Neural progenitor cell (in vitro differentiated cells): ENCODE measurements around the gene PHF12. TPM values are rescaled to one million over a fixed set of nuclear protein-coding genes. Genes with fewer than 3 reads are reported as not detected.
A peak's percentile ranks its signal among the peaks of the same experiment; 100 is the strongest.

Source experiments
- DNase-seq: peaks from one replicate; pipeline ENCODE4 v3.0.0-alpha.2; 2016; ENCODE audit warnings: low spot score
- H2AFZ ChIP-seq: fragments of 200-600 bp; sonication (generic); replicated peaks from 2 replicates; pipeline ENCODE4 v1.6.1; 2016; ENCODE audit warnings: antibody characterized with exemption
- H3F3A ChIP-seq: fragments of 200-600 bp; sonication (generic); 2 replicates; pipeline ENCODE4 v1.6.1; 2016; ENCODE audit warnings: antibody characterized with exemption, low read depth
- H3K27ac ChIP-seq: fragments of 200-600 bp; sonication (generic); 2 replicates; pipeline ENCODE4 v1.5.1; 2016; ENCODE audit warnings: mild to moderate bottlenecking
- H3K27me3 ChIP-seq: fragments of 200-600 bp; sonication (generic); 2 replicates; pipeline ENCODE4 v1.6.1; 2016; ENCODE audit warnings: mild to moderate bottlenecking, moderate library complexity
- H3K36me3 ChIP-seq: fragments of 200-600 bp; sonication (generic); 2 replicates; pipeline ENCODE4 v1.5.1; 2016
- H3K4me1 ChIP-seq: fragments of 200-600 bp; sonication (generic); 2 replicates; pipeline ENCODE4 v1.6.1; 2016; ENCODE audit warnings: mixed run types
- H3K4me2 ChIP-seq: fragments of 200-600 bp; sonication (generic); 2 replicates; pipeline ENCODE4 v1.6.1; 2016
- H3K4me3 ChIP-seq: fragments of 200-600 bp; sonication (generic); 2 replicates; pipeline ENCODE4 v1.5.1; 2016
- H3K79me2 ChIP-seq: fragments of 200-600 bp; sonication (generic); 2 replicates; pipeline ENCODE4 v1.6.1; 2016; ENCODE audit warnings: low read depth
- H3K9ac ChIP-seq: fragments of 200-600 bp; sonication (generic); 2 replicates; pipeline ENCODE4 v1.6.1; 2016
- H3K9me3 ChIP-seq: fragments of 200-600 bp; sonication (generic); 2 replicates; pipeline ENCODE4 v1.5.1; 2016; ENCODE audit warnings: low read depth
- H4K20me1 ChIP-seq: fragments of 200-600 bp; sonication (generic); 2 replicates; pipeline ENCODE4 v1.6.1; 2016; ENCODE audit warnings: low read depth
- H3K27ac Mint-ChIP-seq: 3 replicates; pipeline ENCODE4 v1.8.0; 2021; ENCODE audit warnings: mixed read lengths
- H3K27me3 Mint-ChIP-seq: 2 replicates; pipeline ENCODE4 v1.8.0; 2022; ENCODE audit warnings: low read depth, mild to moderate bottlenecking, inconsistent platforms, moderate library complexity, mixed read lengths; ENCODE audit not compliant: insufficient read depth
- H3K36me3 Mint-ChIP-seq: 3 replicates; pipeline ENCODE4 v1.8.0; 2021; ENCODE audit warnings: mixed read lengths
- H3K4me1 Mint-ChIP-seq: 3 replicates; pipeline ENCODE4 v1.8.0; 2021; ENCODE audit warnings: mixed read lengths
- H3K4me3 Mint-ChIP-seq: 3 replicates; pipeline ENCODE4 v1.8.0; 2021; ENCODE audit warnings: mild to moderate bottlenecking, moderate library complexity, mixed read lengths
- H3K9me3 Mint-ChIP-seq: 3 replicates; pipeline ENCODE4 v1.8.0; 2020; ENCODE audit warnings: mixed read lengths
- CTCF ChIP-seq: fragments of 200-600 bp; sonication (generic); IDR thresholded peaks from 2 replicates; pipeline ENCODE4 v1.5.1; 2017; ENCODE audit warnings: antibody characterized with exemption, mild to moderate bottlenecking
- EZH2 ChIP-seq: fragments of 200-600 bp; sonication (generic); IDR thresholded peaks from 2 replicates; pipeline ENCODE4 v1.6.1; 2017; ENCODE audit warnings: antibody characterized with exemption, mild to moderate bottlenecking, moderate library complexity
- EZH2phosphoT487 ChIP-seq: fragments of 200-600 bp; sonication (generic); IDR thresholded peaks from 2 replicates; pipeline ENCODE4 v1.6.1; 2017; ENCODE audit warnings: antibody characterized with exemption
- total RNA-seq: library from RNA; depleted of rRNA; stranded (reverse); fragments of >200 nt; gene quantifications from 2 replicates; pipeline ENCODE4 v1.2.3, GENCODE V29; 2015; ENCODE audit warnings: low replicate concordance

PHF12 gene
- total RNA-seq, 1 donor from 2014 or later = 49.1 TPM

- Histone ChIP-seq H4K20me1 (peaks cover 42% of the 10 kb centered on the region), H3K36me3 (no peaks in the 10 kb centered on the region), H3F3A (peaks cover 61% of the 10 kb centered on the region), H3K4me2 (peak overlapping the region; percentile 88), H3K4me3 (peak overlapping the region; percentile 80), H3K27me3 (no peaks in the 10 kb centered on the region), H3K27ac (peak overlapping the region; percentile 86), H3K4me1 (peaks cover 21% of the 10 kb centered on the region), H3K79me2 (peaks cover 54% of the 10 kb centered on the region), H3K9ac (peak overlapping the region; percentile 52), H2AFZ (no peak overlapping the region), H3K9me3 (no peaks in the 10 kb centered on the region)
- H3K4me3 Mint-ChIP-seq = peak overlapping the region; percentile 96
- peaks cover 8% of the 10 kb centered on the region for H3K36me3 Mint-ChIP-seq
- peak overlapping the region; percentile 82 for H3K27ac Mint-ChIP-seq
- H3K27me3 Mint-ChIP-seq = peaks cover 3% of the 10 kb centered on the region
- no peak for TF ChIP-seq CTCF
- no peak for TF ChIP-seq EZH2
- no peak for TF ChIP-seq EZH2phosphoT487
- DNase-seq = no peak
- H3K9me3 Mint-ChIP-seq = no peaks in the 10 kb centered on the region
- peaks cover 21% of the 10 kb centered on the region for H3K4me1 Mint-ChIP-seq
Measured at GRCh38 chr17:28950752-28951427, 428 bp downstream of the PHF12 start.

- H3K27ac ChIP-seq = peak overlapping the region; percentile 86
- peak overlapping the region; percentile 80 for H3K4me3 ChIP-seq
- peak overlapping the region; percentile 88 for H3K4me2 ChIP-seq
- Mint-ChIP-seq H3K4me3 (peak overlapping the region; percentile 96), H3K27me3 (peaks cover 3% of the 10 kb centered on the region), H3K9me3 (no peaks in the 10 kb centered on the region), H3K36me3 (peaks cover 8% of the 10 kb centered on the region), H3K4me1 (peaks cover 26% of the 10 kb centered on the region), H3K27ac (peak overlapping the region; percentile 82)
- H3K79me2 ChIP-seq = peaks cover 61% of the 10 kb centered on the region
- H3K9ac ChIP-seq = peak overlapping the region; percentile 52
- peaks cover 49% of the 10 kb centered on the region for H4K20me1 ChIP-seq
- TF ChIP-seq EZH2 = no peak
- no peak for TF ChIP-seq EZH2phosphoT487
- no peak for TF ChIP-seq CTCF
- H2AFZ ChIP-seq = no peak overlapping the region
- peak; percentile 76 for DNase-seq
- peaks cover 21% of the 10 kb centered on the region for H3K4me1 ChIP-seq
- no peaks in the 10 kb centered on the region for H3K27me3 ChIP-seq
- H3K9me3 ChIP-seq = no peaks in the 10 kb centered on the region
- peaks cover 68% of the 10 kb centered on the region for H3F3A ChIP-seq
- no peaks in the 10 kb centered on the region for H3K36me3 ChIP-seq
Measured at GRCh38 chr17:28950017-28950751, 1.1 kb downstream of the PHF12 start.

GRCh38 chr17:28949185-28950016, 1.9 kb downstream of the PHF12 start:
- H3K9me3 Mint-ChIP-seq = no peaks in the 10 kb centered on the region
- peak; percentile 86 for DNase-seq

More at GRCh38 chr17:28949185-28950016, 1.9 kb downstream of the PHF12 start:
- Histone ChIP-seq H3K27me3 (no peaks in the 10 kb centered on the region), H3K4me3 (peak overlapping the region; percentile 80), H3K36me3 (no peaks in the 10 kb centered on the region), H4K20me1 (peaks cover 56% of the 10 kb centered on the region), H3K9me3 (no peaks in the 10 kb centered on the region), H3K27ac (peak overlapping the region; percentile 86), H3F3A (peaks cover 71% of the 10 kb centered on the region), H3K4me1 (peaks cover 21% of the 10 kb centered on the region), H3K9ac (peak overlapping the region; percentile 52), H3K79me2 (peaks cover 68% of the 10 kb centered on the region), H2AFZ (peak overlapping the region; percentile 43), H3K4me2 (peak overlapping the region; percentile 88)
- Mint-ChIP-seq H3K4me1 (peaks cover 29% of the 10 kb centered on the region), H3K36me3 (peaks cover 11% of the 10 kb centered on the region), H3K27me3 (peaks cover 3% of the 10 kb centered on the region), H3K27ac (peak overlapping the region; percentile 89), H3K4me3 (peak overlapping the region; percentile 96)
- no peak for TF ChIP-seq EZH2phosphoT487
- TF ChIP-seq EZH2 = no peak
- TF ChIP-seq CTCF = no peak
